ENCODE measurements around the gene PTBP3.

DNA sequence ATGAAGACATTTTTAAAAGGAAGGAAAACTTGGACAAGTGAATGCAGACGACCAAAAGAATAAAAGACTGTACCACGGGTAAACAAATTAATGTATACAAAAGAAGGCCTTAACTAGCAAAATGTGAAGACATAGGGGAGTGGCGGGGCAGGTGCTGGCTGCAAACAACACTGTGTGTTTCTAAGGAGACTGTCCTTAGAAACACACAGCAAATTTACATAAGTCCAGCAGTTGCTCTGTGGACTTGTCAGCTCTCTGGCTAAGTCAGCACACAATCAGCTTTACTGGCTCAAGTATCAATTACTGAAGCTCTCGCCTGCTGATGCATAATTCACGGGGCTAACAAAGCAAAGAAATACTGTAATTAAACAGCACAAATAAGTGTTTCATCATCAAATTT, 24.8 kb downstream of the PTBP3 start:
- no peak for TF ChIP-seq EZH2 (optimal IDR thresholded peaks at IDR 0.05; ENCODE audit: low read depth, low read length)
- TF ChIP-seq CTCF (IDR thresholded peaks at IDR 0.05; ENCODE audit: low read length) = no peak

Data from MM.1S (cell line).